GM10248 (cell line): ENCODE measurements around the gene METTL25B.

Experiments
- CTCF ChIA-PET: fragments of 300-600 bp; sonication (Branson Sonifier 250); formaldehyde crosslinking; extraction: SDS; loops from one replicate; lab custom pipeline; 2021; ENCODE audit warnings: antibody characterized with exemption; lab: Yijun Ruan, JAX
- POLR2A ChIA-PET: fragments of 350-650 bp; sonication (Branson Sonifier 250); formaldehyde crosslinking; extraction: SDS; loops from one replicate; lab custom pipeline; 2020; ENCODE audit warnings: antibody characterized with exemption; lab: Yijun Ruan, JAX
- DNase-seq: peaks from one replicate; pipeline ENCODE4 v3.0.0; 2012; ENCODE audit errors: extremely low spot score
- TF ChIP-seq, protein P1 (sequence below): IDR thresholded peaks from 2 replicates; pipeline ENCODE4 v1.5.1; 2012; ENCODE audit warnings: mild to moderate bottlenecking, low read depth; ENCODE audit errors: extremely low read depth, missing control alignments, control extremely low read depth

METTL25B gene

GRCh38 chr1:156717351-156717750 is 10.9 kb upstream of the METTL25B start:
- TF ChIP-seq, protein P1, sequence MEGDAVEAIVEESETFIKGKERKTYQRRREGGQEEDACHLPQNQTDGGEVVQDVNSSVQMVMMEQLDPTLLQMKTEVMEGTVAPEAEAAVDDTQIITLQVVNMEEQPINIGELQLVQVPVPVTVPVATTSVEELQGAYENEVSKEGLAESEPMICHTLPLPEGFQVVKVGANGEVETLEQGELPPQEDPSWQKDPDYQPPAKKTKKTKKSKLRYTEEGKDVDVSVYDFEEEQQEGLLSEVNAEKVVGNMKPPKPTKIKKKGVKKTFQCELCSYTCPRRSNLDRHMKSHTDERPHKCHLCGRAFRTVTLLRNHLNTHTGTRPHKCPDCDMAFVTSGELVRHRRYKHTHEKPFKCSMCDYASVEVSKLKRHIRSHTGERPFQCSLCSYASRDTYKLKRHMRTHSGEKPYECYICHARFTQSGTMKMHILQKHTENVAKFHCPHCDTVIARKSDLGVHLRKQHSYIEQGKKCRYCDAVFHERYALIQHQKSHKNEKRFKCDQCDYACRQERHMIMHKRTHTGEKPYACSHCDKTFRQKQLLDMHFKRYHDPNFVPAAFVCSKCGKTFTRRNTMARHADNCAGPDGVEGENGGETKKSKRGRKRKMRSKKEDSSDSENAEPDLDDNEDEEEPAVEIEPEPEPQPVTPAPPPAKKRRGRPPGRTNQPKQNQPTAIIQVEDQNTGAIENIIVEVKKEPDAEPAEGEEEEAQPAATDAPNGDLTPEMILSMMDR: no peak
- POLR2A ChIA-PET: no interaction called here
- CTCF ChIA-PET: interaction anchor here (1.9 to 27.7 kb wide), 4 partner anchors 10 to 92 kb away, joined by 4 to 597 read pairs (median 80); partner anchors contain the start of genes CRABP2, ISG20L2, METTL25B and NES
- no peak for DNase-seq

- TF ChIP-seq, protein P1: no peak
- DNase-seq: no peak
- POLR2A ChIA-PET: interaction anchor here (0.5 kb wide), 2 partner anchors 142 to 221 kb away, joined by 4 to 5 read pairs; partner anchors contain the start of gene MEF2D
- CTCF ChIA-PET: interaction anchor here (1.0 to 27.7 kb wide), 8 partner anchors 10 to 139 kb away, joined by 3 to 597 read pairs (median 8); partner anchors contain the start of genes CRABP2, NES and NTRK1
Measured at GRCh38 chr1:156721131-156721530, 7.1 kb upstream of the METTL25B start.

DNA sequence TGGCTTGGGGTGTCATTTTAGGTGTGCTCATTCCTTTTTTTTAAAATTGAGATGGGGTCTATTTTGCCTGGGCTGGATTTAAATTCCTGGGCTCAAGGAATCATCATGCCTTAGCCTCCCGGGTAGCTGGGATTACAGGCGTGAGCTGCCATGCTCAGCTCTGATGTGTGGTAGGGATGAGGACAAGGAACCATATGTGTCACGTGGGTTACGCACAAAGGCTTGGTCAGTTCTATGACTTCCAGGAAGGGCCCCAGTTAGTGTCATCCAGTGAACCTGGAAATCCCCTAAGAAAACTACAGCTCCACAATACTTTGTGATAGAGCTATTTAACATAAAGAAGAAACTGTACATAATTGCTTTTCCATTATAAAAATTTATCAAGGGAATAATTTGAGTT is 6.7 kb upstream of the METTL25B start:
- TF ChIP-seq, protein P1: no peak
- ChIA-PET POLR2A (interaction anchor here (0.5 to 0.7 kb wide), 3 partner anchors 69 to 221 kb away, joined by 4 to 5 read pairs (median 4); partner anchors contain the start of gene MEF2D), CTCF (interaction anchor here (0.7 to 27.7 kb wide), 10 partner anchors 10 to 139 kb away, joined by 3 to 597 read pairs (median 4); partner anchors contain the start of genes CRABP2, NES and NTRK1)
- DNase-seq: no peak

DNA sequence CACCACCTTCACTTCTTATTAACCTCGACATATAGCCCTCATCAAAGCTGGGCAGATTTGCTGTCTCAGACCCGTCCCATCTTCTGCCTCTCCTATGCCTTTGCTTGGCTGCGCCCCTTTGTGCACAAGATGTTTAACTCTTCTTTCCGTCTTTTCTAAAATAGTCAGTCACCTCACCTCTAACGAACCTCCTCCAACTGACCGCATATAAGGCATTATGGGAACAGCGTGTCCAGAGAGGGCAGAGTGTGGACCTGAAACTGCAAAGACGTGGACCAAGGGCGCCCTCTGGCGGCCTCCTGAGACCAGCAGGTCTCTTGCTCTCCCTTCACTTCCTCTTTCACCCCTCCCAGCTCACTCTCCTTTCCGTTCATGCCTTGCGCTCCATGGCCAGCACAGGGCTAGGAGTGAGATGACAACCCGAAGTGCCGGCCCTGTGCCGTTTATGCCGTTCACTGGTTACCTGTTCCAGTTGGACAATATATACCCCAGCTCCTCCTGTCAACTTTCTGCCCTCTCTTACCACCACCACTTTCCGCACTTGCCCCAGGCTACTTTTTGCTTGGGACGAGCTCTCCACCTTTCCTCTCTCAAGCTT is 2.5 kb upstream of the METTL25B start:
- POLR2A ChIA-PET: interaction anchor here (0.9 to 1.7 kb wide), 4 partner anchors 10 to 134 kb away, joined by 3 to 5 read pairs (median 4); partner anchors contain the start of gene HDGF
- TF ChIP-seq, protein P1: peak; percentile 91
- DNase-seq: peak; percentile 84
- CTCF ChIA-PET: interaction anchor here (0.7 to 8.2 kb wide), 79 partner anchors 10 to 306 kb away, joined by 3 to 345 read pairs (median 5); partner anchors contain the start of genes BCAN, CRABP2, GPATCH4 and HAPLN2

- ChIA-PET POLR2A (interaction anchor here (0.5 to 1.7 kb wide), 5 partner anchors 7 to 109 kb away, joined by 3 to 6 read pairs (median 4); partner anchors contain the start of gene HDGF), CTCF (interaction anchor here (0.7 to 8.2 kb wide), 78 partner anchors 9 to 307 kb away, joined by 3 to 345 read pairs (median 6); partner anchors contain the start of genes BCAN, CRABP2, GPATCH4 and HAPLN2)
- TF ChIP-seq, protein P1: peak; percentile 70
- DNase-seq: peak; percentile 70
Measured at GRCh38 chr1:156726549-156727226, 1.6 kb upstream of the METTL25B start.

- DNase-seq: no peak
- POLR2A ChIA-PET: interaction anchor here (1.6 to 2.0 kb wide), 2 partner anchors 13 to 132 kb away, joined by 6 to 11 read pairs; partner anchors contain the start of gene MRPL24
Measured at GRCh38 chr1:156727492-156727891, 777 bp upstream of the METTL25B start.

More at GRCh38 chr1:156727492-156727891, 777 bp upstream of the METTL25B start:
- CTCF ChIA-PET: interaction anchor here (0.8 to 8.2 kb wide), 31 partner anchors 9 to 163 kb away, joined by 3 to 345 read pairs (median 16); partner anchors contain the start of genes BCAN, CRABP2, HAPLN2 and HDGF
- TF ChIP-seq, protein P1: no peak
